ENCODE data around the gene APPL2.

GRCh38 chr12:105278043-105278697, 42.2 kb upstream of the APPL2 start:
- TF ChIP-seq CTCF (IDR thresholded peaks at IDR 0.05) (no peak), POLR2A (IDR thresholded peaks at IDR 0.05) (no peak)

Data from tibial nerve (tissue), 3 donors.